Stimulated activated CD4-positive, alpha-beta T cell treated with anti-CD3 and anti-CD28 coated beads, Interleukin-12 subunit alpha, Interleukin-12 subunit beta, amount 100 ng/mL, for 24 hours (primary cell): ENCODE data around the gene AMIGO3.
"Not testable (repeated sequence)": the region's sequence is repeated elsewhere in the genome, so short reads cannot be mapped to it uniquely, and the experiment has no call there.

Experiments used
- DNase-seq, 2 experiments: peaks; one replicate each; pipeline ENCODE4 v3.0.0-alpha.2; 2020; ENCODE audit warnings: low read depth in 2 of 2

The AMIGO3 gene

DNA sequence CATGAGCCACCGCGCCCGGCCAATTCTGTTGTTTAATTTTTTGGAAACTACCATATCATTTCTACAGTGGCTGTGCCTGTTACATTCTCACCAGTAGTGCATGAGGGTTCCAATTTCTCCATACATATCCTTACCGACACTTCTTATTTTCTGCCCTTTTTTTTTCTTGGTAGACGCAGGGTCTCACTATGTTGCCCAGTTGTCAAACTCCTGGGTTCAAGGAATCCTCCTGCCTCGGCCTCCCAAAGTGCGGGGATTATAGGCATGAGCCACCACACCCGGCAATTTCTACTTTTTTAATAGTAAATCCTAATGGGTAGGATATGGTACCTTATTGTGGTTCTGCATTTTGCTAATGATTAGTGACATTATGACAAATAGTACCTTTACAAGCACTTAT, 9.6 kb downstream of the AMIGO3 start:
- DNase-seq = no peak

DNA sequence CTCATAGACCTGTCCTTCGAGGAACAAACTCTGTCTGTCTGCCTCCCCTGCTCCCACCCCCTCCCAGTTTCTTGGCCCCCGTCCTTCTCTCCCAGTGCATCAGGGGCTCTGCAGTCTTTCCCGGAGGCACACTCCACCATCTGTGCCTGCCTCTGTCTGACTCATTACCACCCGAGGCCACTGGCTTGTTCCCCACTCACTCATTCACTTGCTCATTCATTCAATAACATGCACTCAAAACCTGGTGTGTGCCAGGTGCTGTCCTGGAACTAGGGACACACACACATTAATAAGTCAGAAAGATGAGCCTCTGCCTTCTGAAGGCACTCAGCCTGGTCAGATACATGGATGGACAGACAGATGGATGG, 12.4 kb downstream of the AMIGO3 start:
- no peak for DNase-seq

DNA sequence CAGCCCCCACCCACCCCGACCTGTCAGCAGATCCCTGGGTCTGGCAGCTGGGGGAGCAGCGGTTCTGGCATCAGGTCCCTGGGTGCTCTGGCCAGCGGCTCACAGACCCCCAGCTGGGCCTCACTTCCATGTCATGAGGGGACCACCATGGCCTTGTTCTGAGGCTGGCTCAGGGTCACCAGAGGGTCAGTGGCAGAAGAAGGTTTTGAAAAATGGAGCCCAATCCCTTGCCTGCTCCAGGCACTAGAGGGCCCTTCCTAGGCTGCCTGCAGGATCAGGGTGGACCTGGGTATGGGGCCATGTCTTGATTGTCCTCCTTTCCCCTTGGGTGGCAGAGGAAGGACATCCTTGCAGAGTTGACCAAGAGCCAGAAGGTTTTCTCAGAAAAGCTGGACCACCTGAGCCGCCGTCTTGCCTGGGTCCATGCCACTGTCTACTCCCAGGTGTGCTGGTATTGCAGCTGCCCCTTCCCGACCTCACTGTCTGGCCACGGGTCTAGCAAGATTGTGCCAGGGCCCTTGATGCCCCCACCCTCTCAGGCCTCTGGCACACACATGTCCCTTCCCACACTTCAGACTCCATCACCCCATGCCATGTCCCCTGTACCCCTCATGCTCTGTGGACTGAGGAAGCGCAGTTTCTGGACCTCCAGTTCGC, 12.9 kb downstream of the AMIGO3 start:
- no peak for DNase-seq

DNA sequence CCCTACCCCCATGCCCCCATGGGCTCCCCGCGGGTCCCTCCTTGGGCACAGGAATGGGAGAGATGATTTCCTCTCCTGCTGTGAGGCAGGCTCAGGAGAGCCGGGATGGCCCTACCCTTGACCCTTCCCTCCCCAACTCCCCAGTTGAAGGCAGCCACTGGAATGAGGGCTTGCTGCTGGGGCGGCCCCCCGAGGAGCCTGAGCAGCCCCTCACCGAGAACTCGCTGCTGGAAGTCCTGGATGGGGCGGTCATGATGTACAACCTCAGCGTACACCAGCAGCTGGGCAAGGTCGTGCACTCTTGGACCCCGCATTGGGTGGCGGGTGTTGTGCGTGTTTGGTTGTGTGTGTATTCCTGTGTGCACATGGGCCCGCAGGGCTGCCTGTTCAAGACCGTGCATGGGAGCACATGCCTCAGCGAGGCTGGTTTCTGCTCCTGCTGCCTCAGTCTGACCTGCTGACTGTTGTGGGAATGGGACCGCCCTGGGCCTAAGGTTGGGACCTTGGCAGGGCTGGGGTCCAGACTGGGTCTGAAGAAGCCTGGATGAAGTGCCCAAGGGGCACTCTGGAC, 14.0 kb downstream of the AMIGO3 start:
- DNase-seq = no peak

DNA sequence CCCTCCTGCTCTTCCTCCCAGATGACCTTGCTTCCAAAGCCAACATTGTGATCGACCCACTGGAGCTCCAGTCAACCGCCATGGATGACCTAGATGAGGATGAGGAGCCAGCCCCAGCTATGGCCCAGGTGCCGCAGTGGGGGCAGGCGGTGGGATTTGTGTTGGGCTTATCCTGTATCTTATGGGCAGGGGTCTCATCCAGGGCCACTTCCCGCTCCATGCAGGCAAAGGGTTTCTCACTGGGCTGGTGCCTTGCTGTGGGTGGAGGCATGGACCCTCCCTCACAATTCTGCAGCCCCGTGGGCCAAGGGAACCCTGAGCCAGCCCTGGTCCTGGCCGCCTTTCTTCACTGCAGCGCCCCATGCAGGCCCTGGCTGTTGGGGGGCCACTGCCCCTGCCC, 14.9 kb downstream of the AMIGO3 start:
- DNase-seq = no peak

DNA sequence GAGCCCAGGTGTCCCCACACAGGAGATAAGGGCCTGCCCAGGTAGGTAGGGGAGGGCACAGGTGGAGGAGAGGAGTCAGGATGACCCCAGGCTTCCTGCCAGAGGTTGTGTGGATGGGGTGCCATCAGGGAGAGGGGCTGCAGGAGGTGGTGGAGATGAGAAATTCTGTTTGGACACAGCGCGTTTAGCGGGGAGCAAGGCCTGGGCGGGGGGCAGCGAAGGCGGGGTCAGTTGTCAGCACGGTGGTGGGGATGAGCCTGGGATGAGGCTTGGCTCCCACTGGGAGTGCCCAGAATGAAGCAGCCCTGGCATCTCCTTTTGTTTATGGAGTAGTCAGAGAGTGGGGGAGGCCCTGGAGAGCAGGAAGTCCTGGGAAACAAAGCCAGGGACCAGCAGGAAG, 15.5 kb downstream of the AMIGO3 start:
- DNase-seq = no peak

DNA sequence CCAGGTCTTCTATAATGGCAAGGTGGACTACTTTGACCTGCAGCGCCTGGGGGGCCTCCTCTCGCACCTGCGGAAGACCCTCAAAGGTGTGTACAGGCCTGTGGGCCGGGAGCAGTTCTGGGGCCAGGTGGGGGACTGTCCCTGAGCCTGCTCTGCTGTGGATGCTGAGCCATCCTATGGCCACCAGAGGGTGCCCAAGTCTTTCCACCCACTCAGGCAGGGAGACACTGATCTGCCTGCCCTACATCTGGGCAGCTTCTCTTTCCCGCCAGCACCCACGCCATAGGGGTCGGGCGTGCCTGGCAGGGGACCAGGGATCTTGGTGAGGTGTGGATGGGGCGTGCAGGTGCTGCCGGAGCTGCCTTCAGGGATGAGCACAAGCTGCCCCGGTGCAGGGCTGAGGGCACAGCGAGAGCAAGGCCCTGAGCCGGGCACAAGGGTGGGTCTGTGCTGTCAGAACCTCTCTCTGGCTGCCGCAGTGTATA, 16.0 kb downstream of the AMIGO3 start:
- DNase-seq = peak in 1 of 2 experiments; percentile 43

DNA sequence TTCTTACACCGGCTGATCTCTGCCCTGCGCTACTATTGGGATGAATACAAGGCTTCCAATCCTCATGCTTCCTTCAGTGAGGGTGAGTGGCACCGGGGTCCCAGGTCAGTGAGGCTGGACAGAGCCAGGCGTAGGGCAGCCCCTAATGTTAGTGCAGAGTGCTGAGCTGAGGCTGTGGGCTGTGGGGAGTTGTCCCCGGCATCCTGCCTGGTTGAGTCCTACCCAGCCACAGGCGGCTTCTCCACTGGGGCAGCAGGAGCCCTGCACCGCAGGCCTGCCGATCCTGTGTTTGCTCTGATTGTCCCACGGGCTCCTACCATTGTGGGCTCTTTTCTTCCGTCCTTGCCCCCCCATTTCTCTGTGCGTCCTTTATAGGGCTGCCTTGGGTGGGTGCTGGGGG, 16.8 kb downstream of the AMIGO3 start:
- no peak for DNase-seq

DNA sequence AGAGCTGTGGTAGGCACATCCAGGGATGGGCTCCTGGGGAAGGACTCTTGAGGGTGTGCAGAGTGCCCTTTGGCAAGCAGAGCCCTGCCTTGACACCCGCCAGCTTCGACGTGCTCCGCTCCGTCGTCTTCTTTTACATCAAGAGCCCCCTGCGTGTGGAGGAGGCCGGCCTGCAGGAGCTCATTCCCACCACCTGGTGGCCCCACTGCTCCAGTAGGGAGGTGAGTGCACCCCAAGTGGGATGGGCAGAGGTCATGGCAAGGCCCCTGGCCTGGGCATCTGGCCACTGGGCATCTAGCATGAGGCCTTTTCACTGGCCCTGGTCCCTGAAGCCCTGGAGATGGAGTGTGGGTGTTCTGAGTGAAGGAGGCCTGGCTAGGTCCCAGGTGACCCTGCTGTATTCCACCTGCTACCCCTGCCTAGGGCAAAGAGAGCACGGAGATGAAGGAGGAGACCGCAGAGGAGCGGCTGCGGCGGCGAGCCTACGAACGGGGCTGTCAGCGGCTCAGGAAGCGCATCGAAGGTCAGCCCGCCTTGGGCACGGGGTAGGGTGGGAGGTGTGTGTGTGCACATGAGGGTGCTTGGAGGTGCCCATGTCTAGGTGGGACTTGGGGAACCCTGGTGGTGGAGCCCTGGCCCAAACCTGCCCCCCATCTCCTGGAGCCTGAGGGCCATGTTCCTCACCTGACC, 18.0 kb downstream of the AMIGO3 start:
- DNase-seq = no peak

DNA sequence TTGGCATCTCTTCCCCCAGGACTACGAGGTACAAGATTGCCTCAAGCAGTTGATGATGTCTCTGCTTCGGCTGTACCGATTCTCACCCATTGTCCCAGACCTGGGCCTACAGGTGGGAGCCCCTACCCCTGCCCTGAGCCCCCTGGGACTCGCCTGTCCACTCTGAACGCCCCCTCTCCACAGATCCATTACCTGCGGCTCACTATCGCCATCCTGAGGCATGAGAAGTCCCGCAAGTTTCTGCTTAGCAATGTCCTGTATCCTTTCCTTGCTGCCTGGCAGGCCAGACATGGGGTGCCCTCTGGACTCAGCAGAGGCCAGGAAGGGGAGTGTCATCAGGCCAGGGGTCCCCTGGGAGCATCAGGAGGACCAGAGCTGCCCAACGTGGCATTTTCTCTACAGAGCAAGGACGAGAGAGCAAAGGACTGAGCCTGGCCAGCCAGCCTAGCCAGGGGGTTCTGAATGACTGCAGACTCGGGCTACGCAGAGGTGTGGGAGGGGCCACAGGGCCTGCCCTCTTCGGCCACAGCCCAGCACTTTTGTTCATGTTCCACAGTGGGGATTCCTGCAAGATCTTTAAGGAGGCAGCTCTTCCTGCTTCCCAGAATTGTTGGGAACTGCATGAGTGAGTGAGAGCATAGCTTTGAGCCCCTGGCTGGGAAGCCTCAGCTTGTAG, 18.9 kb downstream of the AMIGO3 start:
- DNase-seq = no peak

DNA sequence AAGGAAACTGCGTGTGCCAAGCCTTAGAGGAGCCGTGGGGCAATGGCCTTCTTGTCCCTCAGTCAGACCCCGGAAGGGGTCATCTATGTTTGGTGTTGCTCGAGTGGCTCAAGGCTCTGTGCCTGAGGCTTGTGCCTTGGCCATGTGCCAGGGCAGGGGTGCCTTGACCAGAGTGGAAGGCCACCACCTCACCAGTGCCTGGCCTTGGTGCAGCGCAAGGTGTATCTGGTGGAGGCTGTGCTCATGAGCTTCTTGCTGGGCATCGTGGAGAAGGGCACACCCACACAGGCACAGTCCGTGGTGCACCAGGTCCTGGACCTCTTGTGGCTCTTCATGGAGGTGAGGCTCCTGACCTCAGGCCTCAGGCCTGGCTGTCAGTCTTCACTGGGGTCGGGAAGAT, 19.5 kb downstream of the AMIGO3 start:
- DNase-seq = no peak

DNA sequence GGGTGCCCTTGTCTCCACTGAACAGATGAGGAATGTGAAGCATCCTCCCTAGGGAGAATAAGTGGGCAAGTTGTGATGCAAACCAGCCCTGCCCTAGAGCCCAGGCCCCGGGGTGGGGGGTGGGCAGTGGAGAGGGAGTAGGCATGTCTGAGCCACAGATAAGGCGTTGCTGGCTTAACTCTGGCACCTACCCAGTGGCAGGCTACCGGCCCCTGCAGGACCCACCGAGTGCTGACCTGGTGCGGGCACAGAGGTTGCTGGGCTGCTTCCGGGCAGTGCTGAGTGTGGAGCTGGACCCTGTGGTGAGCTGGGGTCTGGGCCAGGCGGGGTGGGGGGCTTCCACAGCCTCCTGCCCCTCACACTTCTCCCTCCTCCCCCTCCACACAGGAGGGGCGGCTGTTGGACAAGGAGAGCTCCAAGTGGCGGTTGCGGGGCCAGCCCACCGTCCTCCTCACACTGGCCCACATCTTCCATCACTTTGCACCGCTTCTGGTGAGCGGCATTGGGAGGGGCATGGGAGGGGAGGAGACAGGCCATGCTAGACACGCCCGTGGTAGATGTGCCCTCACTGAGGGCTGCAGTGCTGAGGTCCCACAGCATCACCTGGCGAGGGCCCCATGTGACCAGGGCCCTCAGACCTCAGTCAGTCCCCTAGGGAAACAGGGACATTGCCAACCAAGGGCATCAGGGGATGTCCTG, 20.1 kb downstream of the AMIGO3 start:
- no peak for DNase-seq

DNA sequence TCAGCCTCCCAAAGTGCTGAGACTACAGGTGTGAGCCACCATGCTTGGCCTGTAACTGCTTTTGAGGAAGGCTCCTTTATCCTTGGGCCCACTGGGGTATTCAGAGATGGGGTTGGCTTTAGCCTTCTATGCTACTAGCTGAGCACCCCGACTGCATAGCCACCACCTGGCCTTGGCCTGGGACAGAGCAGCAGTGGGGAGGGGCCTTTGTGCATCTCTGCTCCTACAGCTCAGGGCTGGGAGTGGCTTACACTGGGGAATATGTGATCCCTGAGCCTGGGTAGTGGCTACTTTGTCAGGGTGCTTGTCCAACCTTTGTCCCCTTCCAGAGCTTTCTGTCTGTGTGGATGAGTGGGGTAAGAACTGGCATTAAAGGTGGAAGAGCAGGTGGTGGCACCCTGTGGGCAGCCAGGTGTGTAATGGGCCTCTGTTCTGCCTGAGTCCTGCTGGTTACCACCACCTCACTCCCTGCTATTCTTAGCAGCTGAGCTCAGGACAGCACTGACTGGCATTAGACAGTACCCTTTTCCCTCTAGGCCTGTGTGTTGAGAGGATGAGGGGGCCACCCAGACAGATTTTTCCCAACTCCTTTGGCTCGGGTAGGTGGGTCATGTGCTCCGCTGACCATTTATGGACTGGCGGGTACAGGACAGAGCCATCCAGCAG, 24.0 kb downstream of the AMIGO3 start:
- DNase-seq = not testable (repeated sequence)

DNA sequence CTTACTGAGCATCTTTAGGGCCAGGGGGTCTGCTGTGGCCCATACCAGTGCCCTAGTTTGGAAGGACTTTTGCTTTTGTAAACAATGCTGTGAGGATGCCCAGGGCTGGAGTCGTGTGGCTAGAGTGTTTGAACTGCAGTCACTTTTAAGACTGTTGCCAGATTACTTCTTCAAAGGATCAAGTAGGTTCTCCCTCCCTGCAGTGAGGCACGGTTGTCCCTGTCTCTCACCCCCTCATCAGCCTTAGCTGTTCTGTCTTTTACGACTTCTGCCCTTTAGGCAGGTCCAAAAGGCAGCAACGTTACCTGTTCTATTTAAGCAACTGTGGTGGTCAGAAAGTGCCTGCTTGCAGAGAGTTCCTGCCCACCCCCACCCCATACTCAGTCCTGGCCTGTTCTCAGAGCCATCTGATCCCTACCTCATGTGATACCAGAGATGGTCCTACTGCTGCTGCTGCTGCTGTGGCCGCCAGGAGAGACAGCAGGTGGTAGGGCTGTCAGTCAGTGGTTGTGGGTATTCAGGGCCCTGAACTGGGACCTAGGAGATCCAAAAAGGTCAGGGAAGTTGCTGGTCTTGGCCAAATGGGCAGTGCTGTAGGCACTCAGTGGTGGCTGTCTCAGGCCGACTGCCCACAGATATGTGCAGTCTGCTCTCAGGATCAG, 24.9 kb downstream of the AMIGO3 start:
- not testable (repeated sequence) for DNase-seq

DNA sequence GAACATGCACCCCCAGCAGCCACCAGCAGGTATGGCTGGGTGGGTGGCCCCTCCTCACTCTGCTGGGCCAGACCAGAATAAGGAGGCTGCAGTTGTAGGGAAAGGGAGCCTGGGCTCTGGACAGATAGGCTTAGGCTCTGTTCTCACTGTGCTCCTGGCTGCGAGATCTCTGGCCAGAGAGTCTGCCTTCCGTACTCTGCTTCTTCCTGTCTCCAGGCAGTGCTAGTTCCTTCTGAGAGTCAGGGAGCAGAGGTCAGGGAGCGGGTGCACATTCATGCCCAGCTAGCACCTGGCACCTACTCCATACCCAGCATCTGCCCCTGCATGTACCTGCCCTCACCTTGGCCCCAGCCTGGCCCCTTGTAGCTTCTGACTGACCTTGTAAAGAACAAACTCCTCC, 28.0 kb downstream of the AMIGO3 start:
- DNase-seq = not testable (repeated sequence)

DNA sequence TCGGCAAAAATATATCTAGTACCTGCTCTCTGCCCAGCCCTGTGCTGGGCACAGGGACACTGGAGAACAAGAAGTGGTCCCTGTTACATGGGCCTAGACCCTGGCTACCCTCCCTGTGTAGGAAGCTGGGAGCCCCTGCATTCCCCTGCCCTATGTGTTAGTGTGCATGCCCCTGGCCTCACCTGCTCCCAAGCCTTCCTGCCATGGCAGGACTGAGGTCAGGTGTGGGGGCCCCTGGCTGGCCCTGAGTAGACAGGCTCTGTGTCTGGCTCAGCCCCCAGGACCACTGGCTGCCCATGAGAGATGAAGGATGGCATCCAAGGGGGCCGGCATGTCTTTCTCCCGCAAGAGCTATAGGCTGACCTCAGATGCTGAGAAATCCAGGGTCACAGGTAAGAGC, 28.6 kb downstream of the AMIGO3 start:
- DNase-seq = not testable (repeated sequence)

DNA sequence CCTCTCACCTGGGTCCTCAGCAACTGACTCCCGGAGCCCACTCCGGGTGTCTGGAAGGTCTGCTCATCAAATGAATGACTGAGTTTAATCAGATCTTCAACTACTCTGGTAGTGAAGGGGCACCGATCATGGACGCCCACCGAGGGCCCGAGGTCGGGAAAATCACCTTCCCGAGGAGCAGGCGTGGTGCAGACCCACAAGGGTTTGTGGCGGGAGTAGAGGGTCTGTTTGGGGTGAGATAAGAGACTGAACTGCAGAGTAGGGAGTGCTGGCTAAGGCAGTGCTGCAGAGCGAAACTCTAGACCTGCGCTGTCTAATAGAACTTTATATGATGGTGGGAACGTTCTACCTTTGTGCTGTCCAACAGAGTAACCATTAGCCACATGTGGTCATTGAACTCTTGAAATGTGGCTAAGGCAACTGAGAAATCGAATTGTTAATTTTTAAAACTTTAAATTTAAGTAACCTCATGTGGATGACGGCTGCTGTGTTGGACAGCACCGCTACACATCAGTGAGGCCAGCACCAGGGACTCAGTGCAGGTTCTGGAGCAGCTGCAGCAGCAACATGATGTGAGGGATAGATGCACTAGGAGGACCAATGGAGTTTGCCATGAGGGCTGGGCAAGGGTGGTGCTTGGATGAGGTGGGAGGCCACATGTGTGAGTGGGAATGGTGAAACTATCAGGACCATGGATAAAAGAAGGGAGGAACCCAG, 29.4 kb downstream of the AMIGO3 start:
- not testable (repeated sequence) for DNase-seq

DNA sequence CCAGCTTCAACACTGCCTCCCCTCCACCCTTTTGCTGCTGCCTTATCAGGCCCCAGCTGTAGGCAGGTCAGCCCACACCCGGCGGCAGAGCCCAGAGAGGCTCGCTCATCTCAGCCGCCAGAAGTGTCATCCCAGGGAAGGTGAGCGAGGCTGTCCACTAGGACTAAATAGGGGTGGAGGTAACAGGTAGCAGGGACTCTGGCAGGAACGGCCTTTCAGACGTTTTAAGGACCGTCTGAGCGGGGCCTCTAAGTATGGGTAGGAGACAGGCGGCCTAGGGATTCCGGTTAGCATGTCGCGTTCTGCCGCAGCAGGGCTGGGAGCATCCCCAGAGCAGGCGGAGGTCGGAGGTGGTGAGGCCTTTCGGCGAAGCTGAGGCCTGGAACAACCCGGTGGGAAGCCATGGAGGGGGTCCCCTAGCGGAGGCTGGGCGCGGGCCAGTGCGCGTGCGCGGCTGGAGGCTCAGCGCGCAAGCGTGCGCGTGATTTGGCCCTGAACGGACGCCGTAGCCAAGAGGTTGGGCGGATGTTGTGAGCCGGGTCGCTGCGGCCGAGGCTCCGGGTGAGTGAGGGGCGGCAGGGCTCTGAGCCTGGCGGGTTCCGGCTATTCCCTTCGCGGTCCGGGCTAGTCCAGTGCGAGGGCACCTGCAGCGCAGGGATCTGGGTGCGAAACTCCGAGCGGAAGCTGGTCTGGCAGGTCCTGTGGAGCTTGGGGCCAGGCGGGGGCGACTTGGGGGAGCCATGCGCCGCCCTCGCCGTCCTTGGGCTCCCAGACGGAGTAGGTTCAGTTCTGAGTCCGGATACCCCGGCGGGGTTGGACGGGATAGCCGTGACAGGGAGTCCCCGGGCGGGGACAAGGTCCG, 30.2 kb downstream of the AMIGO3 start, which contains the start of the genes MST1 and RNF123:
MST1 (minus strand) TSS at position 429 of the 862 bp plus-strand sequence. CDS start 783 bp downstream, outside the sequence.
RNF123 (plus strand) TSS at position 512 of the 862 bp plus-strand sequence. CDS start 1,609 bp downstream, outside the sequence.
- DNase-seq = peak; percentile 86 to 87
